NCI-H774 (cell line): ENCODE results near the gene TIMM44.

ENCODE experiments used
- DNase-seq: peaks from one replicate; lab custom pipeline; 2025; lab: John Stamatoyannopoulos, UW

Gene TIMM44

DNA sequence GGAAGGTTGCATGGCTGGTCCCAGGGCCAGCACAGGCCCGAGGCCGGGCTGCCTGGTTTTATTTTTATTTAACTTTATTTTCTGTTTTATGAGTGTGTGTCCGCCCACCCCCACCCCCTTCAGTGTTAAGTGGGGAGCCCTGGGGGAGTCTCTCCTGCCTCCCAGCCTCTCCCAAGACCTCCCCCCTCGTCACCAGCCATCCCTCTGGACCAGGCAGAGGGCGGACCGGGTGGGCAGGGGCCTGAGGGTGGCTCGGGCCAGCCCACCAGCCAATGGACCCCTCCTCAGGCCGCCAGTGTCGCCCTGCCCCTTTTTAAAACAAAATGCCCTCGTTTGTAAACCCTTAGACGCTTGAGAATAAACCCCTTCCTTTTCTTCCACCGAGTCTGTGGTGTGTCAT is 29.4 kb downstream of the TIMM44 start:
- DNase-seq = no peak

DNA sequence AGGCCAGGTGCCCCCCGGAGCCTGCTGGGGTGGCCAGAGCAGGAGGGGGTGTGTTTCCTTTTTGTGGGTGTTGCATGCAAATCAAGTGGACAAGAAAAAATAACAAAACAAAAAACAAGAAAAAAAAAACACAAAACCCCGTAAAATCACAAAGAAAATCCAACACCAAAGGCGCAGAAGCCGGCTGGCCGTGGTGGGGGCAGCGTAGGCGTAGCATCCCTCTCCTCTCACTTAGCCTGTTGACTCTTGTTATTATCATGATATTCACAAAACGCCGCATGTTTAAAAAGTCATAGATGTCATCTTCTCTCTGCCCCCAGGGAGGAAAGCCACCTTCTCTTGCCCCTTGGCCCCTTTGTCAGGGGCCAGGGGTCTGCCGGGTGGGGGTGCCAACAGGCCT is 29.8 kb downstream of the TIMM44 start:
- no peak for DNase-seq

DNA sequence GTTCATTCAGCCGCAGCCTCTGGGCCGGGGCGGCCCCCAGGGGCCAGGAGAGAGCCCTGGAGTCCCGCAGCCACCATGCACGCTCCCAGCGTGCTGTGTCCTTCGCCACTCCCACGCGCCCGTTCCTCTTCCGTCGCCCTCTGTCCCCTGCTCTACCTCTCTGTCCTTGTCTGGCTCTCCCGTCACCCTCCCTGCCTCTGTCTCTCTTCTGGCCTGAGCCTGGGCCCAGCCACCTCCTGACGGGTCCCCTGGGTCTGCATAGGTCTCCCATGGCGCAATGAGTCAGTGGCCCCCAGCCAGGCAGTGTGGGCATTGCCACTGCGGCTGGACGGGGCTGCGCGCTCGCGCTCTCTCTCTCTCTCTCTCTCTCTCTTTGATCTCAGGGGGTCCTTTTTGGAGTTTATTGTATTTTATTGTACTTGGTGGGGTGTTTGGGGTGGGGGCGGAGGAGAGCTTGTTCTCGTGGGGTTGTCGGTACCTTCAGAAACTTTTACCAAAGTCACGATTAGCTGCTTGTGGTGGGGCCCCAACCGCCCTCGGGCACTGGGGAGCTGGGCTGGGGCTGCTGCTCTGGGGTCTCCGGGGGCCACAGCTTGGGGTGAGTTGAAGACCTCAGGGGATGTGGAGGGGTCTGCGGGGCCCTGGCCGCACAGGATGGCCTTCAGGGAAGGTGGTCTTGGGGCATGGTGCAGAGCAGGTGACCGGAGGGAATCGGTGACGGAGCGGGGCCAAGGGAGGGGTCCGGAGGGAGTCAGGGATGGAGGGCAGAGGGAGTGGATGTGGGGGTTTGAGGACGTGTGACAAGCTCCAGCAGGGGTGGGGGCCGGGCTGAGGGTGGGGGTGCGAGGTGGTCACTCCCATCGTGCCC is 30.5 kb downstream of the TIMM44 start:
- DNase-seq = no peak

DNA sequence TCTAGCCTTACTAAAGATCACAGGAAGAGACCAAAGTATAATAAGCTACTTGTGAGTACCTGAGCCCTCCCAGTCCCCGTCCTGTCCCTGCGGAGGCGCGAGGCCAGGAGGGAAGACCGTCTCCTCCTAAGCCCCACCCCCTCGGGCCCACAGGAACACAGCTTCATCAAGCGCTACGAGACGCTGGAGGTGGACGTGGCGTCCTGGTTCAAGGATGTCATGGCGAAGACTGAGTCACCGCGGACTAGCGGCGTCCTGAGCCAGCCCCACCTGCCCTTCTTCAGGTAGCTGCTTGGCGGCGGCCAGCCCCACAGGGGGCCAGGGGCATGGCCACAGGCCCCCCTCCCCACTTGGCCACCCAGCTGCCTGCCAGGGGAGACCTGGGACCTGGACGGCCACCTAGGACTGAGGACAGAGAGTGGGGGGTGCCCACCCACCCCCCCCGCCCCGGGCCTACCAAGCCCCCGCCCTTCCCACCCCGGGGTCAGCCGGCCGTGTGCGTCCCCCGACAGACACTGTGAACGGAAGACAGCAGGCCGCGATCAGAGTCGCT is 31.2 kb downstream of the TIMM44 start:
- no peak for DNase-seq

GRCh38 chr19:7911508-7912143 is 31.8 kb downstream of the TIMM44 start:
- no peak for DNase-seq

- no peak for DNase-seq
These were observed 32.9 kb downstream of the TIMM44 start for GRCh38 chr19:7910321-7911161.

GRCh38 chr19:7909471-7910067 is 33.9 kb downstream of the TIMM44 start:
- DNase-seq = no peak

- no peak for DNase-seq
These were observed 34.6 kb downstream of the TIMM44 start for GRCh38 chr19:7908742-7909461.

DNA sequence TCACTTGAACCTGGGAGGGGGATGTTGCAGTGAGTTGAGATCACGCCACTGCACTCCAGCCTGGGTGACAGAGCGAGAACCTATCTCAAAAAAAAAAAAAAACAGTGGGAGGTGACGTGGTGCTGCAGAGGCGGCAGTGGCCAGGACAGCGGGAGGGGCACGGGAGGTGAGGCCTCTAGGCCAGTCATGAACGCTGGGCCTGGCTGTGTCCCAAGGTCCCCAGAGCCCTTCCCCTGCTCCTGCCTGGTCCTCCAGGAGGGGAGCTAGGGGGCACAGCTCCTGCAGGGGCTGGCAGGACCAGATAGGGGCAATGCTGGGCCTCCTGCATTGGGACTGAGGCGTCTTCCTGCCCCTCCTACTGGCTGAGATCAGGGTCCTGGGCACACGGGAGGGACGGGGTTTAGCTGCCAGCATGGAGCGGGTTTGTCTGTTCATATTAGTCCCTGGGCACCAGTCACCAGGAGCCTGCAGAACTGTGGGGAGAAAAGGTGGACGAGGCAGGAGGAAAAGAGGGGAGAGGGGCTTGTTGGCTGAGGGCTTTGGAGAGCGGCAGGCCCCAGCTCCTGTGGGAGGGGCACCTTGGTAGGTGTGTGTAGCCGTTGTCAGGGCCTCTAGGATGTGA is 35.3 kb downstream of the TIMM44 start:
- no peak for DNase-seq

GRCh38 chr19:7907544-7907943 is 35.9 kb downstream of the TIMM44 start:
- no peak for DNase-seq

DNA sequence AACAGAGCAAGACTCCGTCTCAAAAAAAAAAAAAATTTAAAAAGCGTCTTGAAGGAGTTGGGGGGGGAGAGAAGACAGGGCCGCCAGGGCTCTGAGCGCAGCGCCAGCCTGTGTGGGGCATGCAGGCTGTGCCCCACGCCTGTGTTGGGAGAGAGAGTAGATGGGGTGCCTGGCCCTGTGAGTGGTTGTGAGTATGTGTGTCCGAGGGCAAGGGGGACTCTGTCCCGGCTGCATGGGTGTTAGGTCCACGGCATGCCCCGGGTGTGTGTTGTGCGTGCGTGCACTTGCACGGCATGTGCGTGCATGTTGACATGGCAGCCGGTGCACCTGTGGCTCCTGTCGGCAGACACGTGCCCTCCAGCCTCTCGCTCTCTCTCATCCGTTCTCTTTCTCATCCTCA is 36.3 kb downstream of the TIMM44 start:
- DNase-seq = no peak

DNA sequence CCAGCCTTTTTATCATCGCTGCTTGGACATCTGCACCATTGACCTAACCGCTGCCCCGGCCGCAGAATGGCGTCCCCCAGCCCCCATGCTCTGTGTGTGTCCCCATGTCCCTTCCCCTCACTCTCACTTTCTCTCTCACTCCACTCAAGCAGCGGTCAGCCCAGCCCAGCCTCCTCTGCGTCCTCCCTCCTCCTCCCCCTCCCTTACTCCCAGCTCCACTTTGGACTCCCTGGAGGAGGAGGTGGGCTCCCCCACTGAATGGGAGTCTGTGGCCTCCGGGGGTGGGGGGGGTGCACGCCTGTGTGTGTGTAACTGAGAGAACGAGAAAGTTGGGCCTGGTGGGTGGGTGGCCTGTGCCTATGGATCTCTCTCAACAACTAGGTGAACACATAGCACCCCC is 37.6 kb downstream of the TIMM44 start:
- no peak for DNase-seq

- DNase-seq = no peak
These were observed 38.2 kb downstream of the TIMM44 start for GRCh38 chr19:7905268-7905667.

GRCh38 chr19:7904074-7905020 is 39.1 kb downstream of the TIMM44 start:
- peak; percentile 36 for DNase-seq

DNA sequence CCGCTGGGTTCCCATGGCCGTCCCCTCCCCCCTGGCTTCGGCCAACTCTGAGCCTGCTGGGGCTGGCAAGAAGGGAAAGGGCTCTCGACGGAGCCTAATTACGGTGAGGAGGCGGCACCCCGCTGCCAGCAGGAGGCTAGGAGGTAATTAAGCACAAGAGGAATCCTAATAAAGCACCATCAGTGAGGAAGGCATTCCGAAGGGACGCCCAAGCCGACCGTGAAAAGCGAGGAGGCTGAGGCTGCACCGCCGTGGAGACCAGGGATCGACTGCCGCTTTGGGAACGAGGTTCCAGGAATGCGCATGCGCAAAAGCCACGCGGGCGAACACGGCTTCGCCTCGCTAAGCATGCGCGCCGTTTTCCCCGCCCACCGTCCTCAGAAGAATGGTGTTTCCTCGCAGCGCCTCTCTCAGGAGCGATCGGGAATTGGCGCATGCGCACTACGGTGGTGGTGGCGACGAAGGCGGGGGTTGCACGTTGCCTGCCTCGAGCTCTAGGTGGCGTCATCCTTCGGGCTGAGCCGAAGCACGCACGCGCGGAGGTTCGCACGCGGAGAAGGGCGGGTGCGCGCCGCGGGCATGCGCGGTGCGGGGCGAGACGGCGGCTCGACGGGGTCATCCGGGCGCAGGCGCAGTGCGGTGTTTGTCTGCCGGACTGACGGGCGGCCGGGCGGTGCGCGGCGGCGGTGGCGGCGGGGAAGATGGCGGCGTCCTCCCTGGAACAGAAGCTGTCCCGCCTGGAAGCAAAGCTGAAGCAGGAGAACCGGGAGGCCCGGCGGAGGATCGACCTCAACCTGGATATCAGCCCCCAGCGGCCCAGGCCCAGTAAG is 40.0 kb downstream of the TIMM44 start, which contains the start of gene MAP2K7:
TSS of gene MAP2K7 (plus strand) at position 634 of the 830 bp plus-strand sequence. CDS start at position 702, 68 bp downstream.
- peak; percentile 98 for DNase-seq

- no peak for DNase-seq
These were observed 40.6 kb downstream of the TIMM44 start for GRCh38 chr19:7902796-7903243.

GRCh38 chr19:7901337-7901736 is 42.1 kb downstream of the TIMM44 start:
- no peak for DNase-seq

DNA sequence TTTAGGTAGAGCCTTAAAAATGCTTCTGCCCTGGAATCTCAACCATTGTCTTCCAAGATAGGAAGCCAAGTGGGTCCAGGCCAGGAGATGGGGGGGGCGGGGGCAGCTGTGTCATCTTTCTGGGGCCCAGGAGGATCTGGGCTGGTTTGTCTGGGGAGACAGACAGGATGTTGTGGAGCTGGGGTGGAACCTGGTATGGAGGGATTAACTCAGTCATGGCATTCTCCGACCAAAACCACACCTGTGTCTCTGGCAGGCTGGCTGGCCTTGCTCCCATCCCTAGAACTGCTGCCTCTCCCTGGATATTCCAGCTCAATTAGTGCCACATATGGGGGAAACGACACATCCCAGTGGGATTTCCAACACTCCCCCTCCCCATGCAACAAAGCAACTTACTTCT is 42.5 kb downstream of the TIMM44 start:
- no peak for DNase-seq
